ENCODE results near the gene GOSR1.
"Not testable (repeated sequence)": the region's sequence is repeated elsewhere in the genome, so short reads cannot be mapped to it uniquely, and the experiment has no call there.

The GOSR1 gene

DNA sequence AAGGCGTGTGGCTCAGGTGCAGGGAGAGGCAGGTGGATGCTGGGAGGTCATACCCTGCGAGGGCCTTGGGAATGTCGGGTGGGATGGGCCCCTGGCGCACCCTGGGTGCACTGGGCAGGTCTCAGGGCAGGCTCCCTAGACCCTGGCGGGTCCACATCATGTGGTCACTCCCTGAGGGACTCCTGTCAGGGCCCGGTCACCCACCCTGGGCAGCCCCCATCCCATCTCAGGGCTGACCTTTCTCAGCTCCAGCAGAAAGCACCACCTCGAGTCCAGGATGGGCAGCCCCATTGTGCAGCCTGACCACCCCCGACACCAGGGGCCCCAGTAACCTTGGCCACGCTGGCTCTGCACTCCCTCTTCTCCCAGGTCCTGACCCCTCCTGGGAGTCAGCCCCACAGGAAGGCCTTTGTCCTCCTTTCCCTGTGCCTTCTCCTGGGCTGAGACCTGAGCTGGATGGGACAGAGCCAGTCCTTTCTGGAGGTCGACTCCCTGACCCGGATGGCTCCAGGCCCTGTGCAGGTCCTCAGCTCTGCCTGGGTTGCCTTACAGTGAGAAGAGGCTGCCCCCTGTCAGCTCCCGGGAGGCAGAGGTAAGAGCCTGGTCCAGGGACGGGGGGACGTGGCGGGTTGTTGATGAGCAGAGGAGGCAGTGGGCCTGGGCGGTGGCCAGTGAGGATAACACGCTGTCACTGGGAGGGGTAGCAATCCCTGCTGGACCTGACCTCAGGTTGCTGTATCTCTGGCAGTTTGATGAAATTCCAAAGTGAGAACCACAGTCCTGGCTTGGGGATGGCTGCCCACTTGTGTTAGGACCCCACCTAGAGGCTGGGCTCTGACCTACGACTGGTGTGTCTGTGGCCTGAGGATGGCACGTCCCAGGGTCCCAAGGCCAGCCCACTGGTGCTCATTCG lies 77.9 kb downstream of the GOSR1 start:
- TF ChIP-seq, protein P1, sequence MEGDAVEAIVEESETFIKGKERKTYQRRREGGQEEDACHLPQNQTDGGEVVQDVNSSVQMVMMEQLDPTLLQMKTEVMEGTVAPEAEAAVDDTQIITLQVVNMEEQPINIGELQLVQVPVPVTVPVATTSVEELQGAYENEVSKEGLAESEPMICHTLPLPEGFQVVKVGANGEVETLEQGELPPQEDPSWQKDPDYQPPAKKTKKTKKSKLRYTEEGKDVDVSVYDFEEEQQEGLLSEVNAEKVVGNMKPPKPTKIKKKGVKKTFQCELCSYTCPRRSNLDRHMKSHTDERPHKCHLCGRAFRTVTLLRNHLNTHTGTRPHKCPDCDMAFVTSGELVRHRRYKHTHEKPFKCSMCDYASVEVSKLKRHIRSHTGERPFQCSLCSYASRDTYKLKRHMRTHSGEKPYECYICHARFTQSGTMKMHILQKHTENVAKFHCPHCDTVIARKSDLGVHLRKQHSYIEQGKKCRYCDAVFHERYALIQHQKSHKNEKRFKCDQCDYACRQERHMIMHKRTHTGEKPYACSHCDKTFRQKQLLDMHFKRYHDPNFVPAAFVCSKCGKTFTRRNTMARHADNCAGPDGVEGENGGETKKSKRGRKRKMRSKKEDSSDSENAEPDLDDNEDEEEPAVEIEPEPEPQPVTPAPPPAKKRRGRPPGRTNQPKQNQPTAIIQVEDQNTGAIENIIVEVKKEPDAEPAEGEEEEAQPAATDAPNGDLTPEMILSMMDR (conservative IDR thresholded peaks at IDR 0.05): no peak; the same call in 1 of the 2 replicates
- no peak for TF ChIP-seq ZFX (IDR thresholded peaks at IDR 0.05)
- H3K27ac ChIP-seq: no peak overlapping the region

DNA sequence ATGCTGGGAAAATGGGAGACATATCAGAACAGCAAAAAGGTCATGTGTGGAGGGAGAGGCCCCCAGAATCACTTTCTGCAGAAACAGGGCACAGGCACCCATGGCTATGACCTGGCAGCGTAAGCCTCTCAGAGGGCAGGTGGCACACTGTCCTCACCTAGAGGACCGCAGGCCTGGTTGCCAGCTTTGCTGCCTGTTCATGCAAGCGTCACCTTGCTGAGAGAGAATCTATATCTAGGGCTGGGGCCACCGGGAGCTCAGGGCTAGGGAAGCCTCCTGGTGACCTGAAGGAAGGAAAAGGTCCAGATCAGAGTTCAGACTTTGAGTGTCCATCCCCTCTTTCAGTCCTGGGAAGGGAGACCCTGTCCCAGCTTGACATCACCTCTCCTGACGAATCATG lies 78.7 kb downstream of the GOSR1 start:
- TF ChIP-seq, protein P1 (conservative IDR thresholded peaks at IDR 0.05): no peak
- TF ChIP-seq ZFX (IDR thresholded peaks at IDR 0.05): no peak

DNA sequence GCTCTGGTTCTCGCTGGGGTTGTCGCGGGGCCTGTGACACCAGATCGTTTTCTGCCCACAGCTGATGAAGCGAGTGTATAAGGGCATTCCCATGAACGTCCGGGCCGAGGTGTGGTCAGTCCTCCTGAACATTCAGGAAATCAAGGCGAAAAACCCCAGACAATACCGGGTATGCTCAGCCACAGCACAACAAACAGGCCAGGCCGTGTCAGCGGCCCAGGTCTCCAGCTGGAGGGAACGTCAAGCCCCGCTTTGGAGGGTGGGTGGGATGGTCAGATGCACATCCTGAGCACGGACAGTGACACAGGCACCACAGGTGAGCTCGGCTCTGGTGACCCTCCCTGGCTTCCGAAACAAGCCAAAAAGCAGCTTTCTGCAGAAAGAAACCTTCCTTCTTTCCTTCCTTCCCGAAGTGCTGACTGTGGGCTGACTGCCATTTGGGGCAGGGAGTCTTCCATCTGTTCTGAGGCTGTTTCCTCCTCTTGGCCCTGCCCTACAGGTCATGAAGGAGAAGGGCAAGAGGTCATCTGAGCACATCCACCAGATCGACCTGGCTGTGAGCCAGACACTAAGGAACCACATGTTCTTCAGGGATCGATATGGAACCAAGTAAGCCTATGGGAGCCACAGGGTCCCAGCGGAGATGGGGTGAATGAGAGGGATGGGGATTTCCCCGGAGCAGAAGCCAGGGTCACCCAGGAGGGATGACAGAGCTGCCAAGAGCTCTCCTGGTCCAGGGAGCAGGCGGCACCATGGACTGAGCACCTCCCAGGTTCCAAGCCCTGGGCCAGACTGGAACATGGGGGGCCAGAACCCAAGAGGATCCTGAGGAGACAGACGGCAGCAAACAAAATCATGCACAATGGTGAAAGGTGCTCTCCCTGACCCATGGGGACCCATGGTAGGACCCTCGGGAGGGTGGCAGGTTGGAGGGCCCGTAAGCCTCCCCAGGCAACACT lies 79.4 kb downstream of the GOSR1 start:
- TF ChIP-seq, protein P1 (conservative IDR thresholded peaks at IDR 0.05): no peak
- TF ChIP-seq ZFX (IDR thresholded peaks at IDR 0.05): no peak
- no peak overlapping the region for H3K27ac ChIP-seq

More for the DNA sequence above, 78.7 kb downstream of the GOSR1 start:
- no peak overlapping the region for H3K27ac ChIP-seq

DNA sequence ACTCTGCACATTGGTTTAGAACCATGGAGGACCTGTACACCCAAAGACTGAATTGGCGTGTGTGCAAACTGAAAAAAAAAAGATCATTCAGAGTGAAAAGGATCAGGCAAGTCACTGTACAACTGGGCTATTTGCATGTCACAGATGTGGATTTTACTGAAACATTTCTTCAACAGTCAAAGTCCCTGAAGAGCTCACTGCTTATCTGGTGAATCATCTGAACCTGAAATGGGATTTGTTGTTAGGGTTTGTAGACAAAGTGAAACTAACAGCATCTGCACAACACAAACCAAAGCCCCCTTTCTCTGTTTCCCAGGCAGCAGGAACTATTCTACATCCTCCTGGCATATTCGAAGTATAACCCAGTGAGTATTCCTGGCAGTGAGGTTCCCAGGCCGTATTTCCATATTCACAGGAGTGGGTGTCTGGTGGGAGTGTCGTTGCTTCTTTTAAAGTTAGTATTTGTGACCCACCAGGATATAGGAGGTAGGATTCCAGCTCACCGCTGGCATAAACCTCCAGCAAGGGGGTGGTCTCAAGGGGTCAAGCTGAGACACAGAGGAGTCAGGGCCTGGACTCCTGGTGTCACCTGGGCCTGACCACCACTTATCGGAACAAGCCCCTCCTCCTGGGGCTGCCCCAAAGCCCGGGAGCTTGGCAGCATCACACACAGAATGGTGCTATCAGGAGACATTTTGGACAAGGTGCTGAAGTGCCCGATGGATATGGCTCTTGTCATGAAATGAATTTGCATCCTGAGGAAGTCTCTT lies 80.9 kb downstream of the GOSR1 start:
- H3K27ac ChIP-seq: no peak overlapping the region

DNA sequence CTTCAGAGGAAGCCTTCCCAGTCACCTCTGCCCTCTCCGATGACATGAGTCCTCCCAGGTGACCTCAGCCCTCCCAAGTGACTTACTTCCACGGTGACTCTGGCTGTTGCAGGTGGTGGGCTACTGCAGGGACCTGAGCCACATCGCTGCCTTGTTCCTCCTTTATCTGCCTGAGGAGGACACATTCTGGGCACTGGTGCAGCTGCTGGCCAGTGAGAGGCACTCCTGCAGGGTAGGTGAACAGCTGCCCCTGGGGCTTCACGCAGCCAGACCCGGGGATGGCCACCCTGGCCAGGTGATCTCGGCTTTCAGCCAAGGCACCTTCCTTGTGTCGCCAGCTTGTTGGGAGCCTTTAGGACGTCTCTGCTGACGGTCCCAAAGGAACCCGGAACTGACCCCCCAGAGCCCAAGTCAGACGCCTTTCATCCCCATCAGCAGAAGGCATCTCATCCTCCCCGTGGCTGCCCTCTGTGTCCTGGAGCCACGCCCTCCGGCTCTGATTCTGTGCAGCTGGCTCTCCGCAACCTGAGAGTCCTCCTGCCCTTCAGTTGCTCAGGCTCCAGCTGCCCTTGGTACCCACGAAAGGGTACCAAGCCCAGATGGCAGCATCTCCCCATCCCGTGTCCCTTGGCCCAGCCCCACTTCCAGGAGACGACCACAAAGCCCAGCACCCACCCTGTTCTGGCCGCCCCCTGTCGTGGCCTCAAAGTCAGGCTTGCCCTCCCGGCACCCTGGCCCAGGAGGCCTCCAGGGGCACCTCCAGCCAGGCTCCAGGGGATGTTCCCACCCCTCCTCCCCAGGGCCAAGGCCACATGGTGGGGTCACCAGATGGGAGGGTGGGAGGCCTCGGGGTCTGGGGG lies 81.7 kb downstream of the GOSR1 start:
- TF ChIP-seq, protein P1 (conservative IDR thresholded peaks at IDR 0.05): no peak
- no peak for TF ChIP-seq ZFX (IDR thresholded peaks at IDR 0.05)
- no peak overlapping the region for H3K27ac ChIP-seq

More for the DNA sequence above, 80.9 kb downstream of the GOSR1 start:
- no peak for TF ChIP-seq ZFX (IDR thresholded peaks at IDR 0.05)
- TF ChIP-seq, protein P1 (conservative IDR thresholded peaks at IDR 0.05): no peak

DNA sequence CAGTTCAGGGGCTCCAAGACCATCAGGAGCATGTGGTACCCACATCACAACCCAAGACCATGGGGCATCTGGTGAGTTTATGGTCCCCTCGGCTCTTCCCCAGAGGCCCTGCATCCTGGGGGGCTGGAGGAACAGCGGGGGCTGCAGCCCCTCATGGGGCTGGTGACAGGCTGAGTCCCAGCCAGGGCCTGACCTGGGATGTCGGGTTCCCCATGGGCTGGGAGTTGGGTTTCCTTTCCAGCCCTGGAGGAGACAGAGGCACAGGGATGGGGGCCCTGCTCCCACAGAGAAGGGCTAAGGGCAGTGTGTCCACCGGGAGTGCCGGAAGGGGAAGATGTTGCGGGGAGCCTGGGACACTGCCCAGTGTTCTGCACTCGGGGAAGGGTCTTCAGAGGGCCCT lies 82.4 kb downstream of the GOSR1 start:
- H3K27ac ChIP-seq: no peak overlapping the region
- TF ChIP-seq ZFX (IDR thresholded peaks at IDR 0.05): no peak
- TF ChIP-seq, protein P1 (conservative IDR thresholded peaks at IDR 0.05): no peak

DNA sequence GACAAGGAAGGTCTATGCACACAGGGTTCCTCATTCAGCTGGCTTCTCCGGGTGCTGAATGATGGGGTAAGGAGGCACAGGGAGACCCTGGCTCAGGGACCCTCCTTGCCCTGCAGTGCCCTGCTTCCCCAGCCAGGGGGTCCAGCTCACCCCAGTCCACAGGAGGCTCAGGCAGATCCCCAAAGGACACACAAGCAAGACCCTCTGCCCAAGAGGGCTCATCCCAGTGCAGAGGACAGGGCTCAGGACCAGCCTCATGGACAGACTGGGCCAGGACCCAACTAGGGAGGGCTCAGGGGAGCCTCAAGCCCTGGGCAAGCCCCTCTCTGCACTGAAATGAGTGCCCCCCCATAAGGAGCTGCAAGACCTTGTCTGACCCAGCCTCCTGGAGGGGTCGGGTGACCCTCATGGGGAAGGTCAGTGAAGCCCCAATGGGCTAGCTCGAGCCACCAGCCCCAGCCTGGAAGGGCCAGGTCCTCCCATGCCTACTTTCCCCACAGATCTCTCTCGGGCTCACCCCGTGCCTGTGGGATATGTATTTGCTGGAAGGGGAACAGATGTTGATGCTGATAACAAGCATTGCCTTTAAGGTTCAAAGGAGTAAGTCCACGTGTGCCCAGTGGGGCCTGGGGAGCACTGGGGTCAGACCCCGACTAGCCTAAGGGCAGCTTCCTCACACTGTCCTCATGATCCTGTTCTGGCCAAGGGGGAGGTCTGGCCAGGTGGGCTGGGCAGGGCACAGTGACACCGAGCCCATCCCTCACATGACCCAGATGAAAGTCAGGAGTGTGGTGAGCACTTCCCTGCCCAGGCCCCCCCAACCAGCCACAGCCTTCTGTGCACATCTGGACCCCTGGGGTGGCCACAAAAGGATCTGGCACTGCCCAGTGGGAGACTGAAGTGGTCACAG lies 83.2 kb downstream of the GOSR1 start:
- H3K27ac ChIP-seq: not testable (repeated sequence)

DNA sequence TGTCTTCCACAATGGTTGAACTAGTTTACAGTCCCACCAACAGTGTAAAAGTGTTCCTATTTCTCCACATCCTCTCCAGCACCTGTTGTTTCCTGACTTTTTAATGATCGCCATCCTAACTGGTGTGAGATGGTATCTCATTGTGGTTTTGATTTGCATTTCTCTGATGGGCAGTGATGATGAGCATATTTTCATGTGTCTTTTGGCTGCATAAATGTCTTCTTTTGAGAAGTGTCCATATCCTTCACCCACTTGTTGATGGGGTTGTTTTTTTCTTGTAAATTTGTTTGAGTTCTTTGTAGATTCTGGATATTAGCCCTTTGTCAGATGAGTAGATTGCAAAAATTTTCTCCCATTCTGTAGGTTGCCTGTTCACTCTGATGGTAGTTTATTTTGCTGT lies 84.6 kb downstream of the GOSR1 start:
- H3K27ac ChIP-seq: not testable (repeated sequence)

Measured in C4-2B (cell line).